DMS 273 treated with DMSO at 0.1 percent for 48 hours (cell line): ENCODE data around the gene RAB5IF.
"Not testable (repeated sequence)": the region's sequence is repeated elsewhere in the genome, so short reads cannot be mapped to it uniquely, and the experiment has no call there.

Experiments used
- DNase-seq: peaks from one replicate; lab custom pipeline; 2025; lab: John Stamatoyannopoulos, UW

The RAB5IF gene

GRCh38 chr20:36629719-36630681 is 24.4 kb downstream of the RAB5IF start:
- no peak for DNase-seq

- no peak for DNase-seq
Measured at GRCh38 chr20:36631646-36632045, 26.1 kb downstream of the RAB5IF start.

GRCh38 chr20:36632147-36632486 is 26.5 kb downstream of the RAB5IF start:
- DNase-seq, result no peak

- no peak for DNase-seq
Measured at GRCh38 chr20:36632487-36633284, 27.1 kb downstream of the RAB5IF start.

- DNase-seq, result no peak
Measured at GRCh38 chr20:36633285-36633772, 27.8 kb downstream of the RAB5IF start.

GRCh38 chr20:36634342-36634741 is 28.8 kb downstream of the RAB5IF start:
- DNase-seq, result no peak

- not testable (repeated sequence) for DNase-seq
Measured at GRCh38 chr20:36638876-36639400, 33.4 kb downstream of the RAB5IF start.

- DNase-seq, result no peak
Measured at GRCh38 chr20:36641506-36641843, 35.9 kb downstream of the RAB5IF start.

- no peak for DNase-seq
Measured at GRCh38 chr20:36642136-36642535, 36.6 kb downstream of the RAB5IF start.

GRCh38 chr20:36644032-36644705 is 38.6 kb downstream of the RAB5IF start:
- DNase-seq, result no peak

GRCh38 chr20:36644706-36645095 is 39.1 kb downstream of the RAB5IF start:
- DNase-seq, result no peak

- no peak for DNase-seq
Measured at GRCh38 chr20:36645353-36645752, 39.8 kb downstream of the RAB5IF start.

- no peak for DNase-seq
Measured at GRCh38 chr20:36645998-36646397, 40.4 kb downstream of the RAB5IF start, which contains the start of gene SLA2. Gene SLA2 (minus strand): TSS chr20:36646196. CDS start chr20:36641335, 4,861 bp downstream.

GRCh38 chr20:36646678-36647077 is 41.1 kb downstream of the RAB5IF start:
- no peak for DNase-seq

- no peak for DNase-seq
Measured at GRCh38 chr20:36647196-36648121, 41.9 kb downstream of the RAB5IF start.

- no peak for DNase-seq
Measured at GRCh38 chr20:36653456-36653855, 47.9 kb downstream of the RAB5IF start.

- no peak for DNase-seq
Measured at GRCh38 chr20:36654506-36654905, 48.9 kb downstream of the RAB5IF start.

GRCh38 chr20:36655004-36655403 is 49.4 kb downstream of the RAB5IF start:
- DNase-seq, result no peak

- no peak for DNase-seq
Measured at GRCh38 chr20:36656733-36657132, 51.2 kb downstream of the RAB5IF start.

GRCh38 chr20:36658300-36658699 is 52.7 kb downstream of the RAB5IF start:
- DNase-seq, result no peak
